Immature natural killer cell (primary cell): ENCODE data around the gene USP17L19. TPM values are rescaled to one million over a fixed set of nuclear protein-coding genes. Genes with fewer than 3 reads are reported as not detected.
"Not testable (repeated sequence)": the region's sequence is repeated elsewhere in the genome, so short reads cannot be mapped to it uniquely, and the experiment has no call there.

Source experiments
- DNase-seq, 3 donors: peaks; one replicate each; pipeline ENCODE4 v3.0.0; 2022; ENCODE audit warnings: mixed read lengths in 1 of 3
- H3K27ac Mint-ChIP-seq, 6 donors: one replicate each; pipeline ENCODE4 v1.8.0; 2020; ENCODE audit warnings: mixed read lengths in 6 of 6, mild to moderate bottlenecking in 5 of 6, inconsistent platforms in 4 of 6, moderate library complexity in 3 of 6
- H3K27me3 Mint-ChIP-seq, 3 donors: one replicate each; pipeline ENCODE4 v1.8.0; 2020 to 2021; ENCODE audit warnings: low read depth in 3 of 3, mild to moderate bottlenecking in 3 of 3, mixed read lengths in 3 of 3, moderate library complexity in 3 of 3, inconsistent platforms in 1 of 3
- H3K36me3 Mint-ChIP-seq, 3 donors: one replicate each; pipeline ENCODE4 v1.8.0; 2020; ENCODE audit warnings: mixed read lengths in 3 of 3, inconsistent platforms in 2 of 3, mild to moderate bottlenecking in 2 of 3
- H3K4me1 Mint-ChIP-seq, 2 donors: one replicate each; pipeline ENCODE4 v1.8.0; 2020; ENCODE audit warnings: inconsistent platforms in 2 of 2, mild to moderate bottlenecking in 2 of 2, mixed read lengths in 2 of 2, moderate library complexity in 1 of 2
- H3K4me3 Mint-ChIP-seq, 5 donors: one replicate each; pipeline ENCODE4 v1.8.0; 2020; ENCODE audit warnings: mild to moderate bottlenecking in 5 of 5, mixed read lengths in 5 of 5, inconsistent platforms in 3 of 5, moderate library complexity in 3 of 5
- H3K9me3 Mint-ChIP-seq, 6 donors: one replicate each; pipeline ENCODE4 v1.8.0; 2020; ENCODE audit warnings: mild to moderate bottlenecking in 6 of 6, mixed read lengths in 6 of 6, inconsistent platforms in 4 of 6, moderate library complexity in 3 of 6
- polyA plus RNA-seq, 3 donors: library from polyadenylated mRNA; unstranded; fragments of 300-500 nt; fragmentation: Illumina TruSeq; gene quantifications; one replicate each; pipeline ENCODE4 v1.2.3, GENCODE V29; 2021

USP17L19 gene
- polyA plus RNA-seq: not detected

- not testable (repeated sequence) for H3K9me3 Mint-ChIP-seq, H3K4me1 Mint-ChIP-seq, H3K36me3 Mint-ChIP-seq, H3K27me3 Mint-ChIP-seq, H3K27ac Mint-ChIP-seq, H3K4me3 Mint-ChIP-seq, DNase-seq
Measured at GRCh38 chr4:9253078-9253477, at the start of gene USP17L19. Gene USP17L19, plus strand, starts transcription at chr4:9253378. Its CDS starts 0 bp downstream, at chr4:9253378.

- not testable (repeated sequence) for H3K9me3 Mint-ChIP-seq, H3K27me3 Mint-ChIP-seq, H3K36me3 Mint-ChIP-seq, H3K4me3 Mint-ChIP-seq, DNase-seq, H3K27ac Mint-ChIP-seq, H3K4me1 Mint-ChIP-seq
Measured at GRCh38 chr4:9210357-9210756, 42.8 kb upstream of the USP17L19 start, which contains the start of gene USP17L10. Gene USP17L10, plus strand, starts transcription at chr4:9210657. Its CDS starts 0 bp downstream, at chr4:9210657.

- H3K27ac Mint-ChIP-seq, DNase-seq, H3K9me3 Mint-ChIP-seq, H3K27me3 Mint-ChIP-seq, H3K36me3 Mint-ChIP-seq, H3K4me1 Mint-ChIP-seq, H3K4me3 Mint-ChIP-seq: not testable (repeated sequence)
Measured at GRCh38 chr4:9214701-9215100, 38.5 kb upstream of the USP17L19 start.

GRCh38 chr4:9215105-9215504, 38.1 kb upstream of the USP17L19 start, which contains the start of gene USP17L11:
Gene USP17L11, plus strand, starts transcription at chr4:9215405. Its CDS starts 0 bp downstream, at chr4:9215405.
- DNase-seq, H3K4me3 Mint-ChIP-seq, H3K27me3 Mint-ChIP-seq, H3K36me3 Mint-ChIP-seq, H3K9me3 Mint-ChIP-seq, H3K27ac Mint-ChIP-seq, H3K4me1 Mint-ChIP-seq: not testable (repeated sequence)

- DNase-seq, H3K9me3 Mint-ChIP-seq, H3K27ac Mint-ChIP-seq, H3K27me3 Mint-ChIP-seq, H3K36me3 Mint-ChIP-seq, H3K4me3 Mint-ChIP-seq, H3K4me1 Mint-ChIP-seq: not testable (repeated sequence)
Measured at GRCh38 chr4:9219852-9220251, 33.3 kb upstream of the USP17L19 start, which contains the start of gene USP17L12. Gene USP17L12, plus strand, starts transcription at chr4:9220152. Its CDS starts 0 bp downstream, at chr4:9220152.

GRCh38 chr4:9224596-9224995, 28.6 kb upstream of the USP17L19 start, which contains the start of gene USP17L13:
Gene USP17L13, plus strand, starts transcription at chr4:9224896. Its CDS starts 0 bp downstream, at chr4:9224896.
- H3K4me3 Mint-ChIP-seq, DNase-seq, H3K9me3 Mint-ChIP-seq, H3K36me3 Mint-ChIP-seq, H3K27me3 Mint-ChIP-seq, H3K4me1 Mint-ChIP-seq, H3K27ac Mint-ChIP-seq: not testable (repeated sequence)

- not testable (repeated sequence) for H3K27me3 Mint-ChIP-seq, DNase-seq, H3K4me3 Mint-ChIP-seq, H3K4me1 Mint-ChIP-seq, H3K27ac Mint-ChIP-seq, H3K36me3 Mint-ChIP-seq, H3K9me3 Mint-ChIP-seq
Measured at GRCh38 chr4:9230249-9230648, 22.9 kb upstream of the USP17L19 start.

GRCh38 chr4:9234085-9234484, 19.1 kb upstream of the USP17L19 start, which contains the start of gene USP17L15:
Gene USP17L15, plus strand, starts transcription at chr4:9234385. Its CDS starts 0 bp downstream, at chr4:9234385.
- H3K36me3 Mint-ChIP-seq, H3K4me3 Mint-ChIP-seq, H3K27ac Mint-ChIP-seq, H3K9me3 Mint-ChIP-seq, H3K27me3 Mint-ChIP-seq, DNase-seq, H3K4me1 Mint-ChIP-seq: not testable (repeated sequence)

GRCh38 chr4:9238461-9238860, 14.7 kb upstream of the USP17L19 start:
- not testable (repeated sequence) for H3K4me1 Mint-ChIP-seq, DNase-seq, H3K27ac Mint-ChIP-seq, H3K27me3 Mint-ChIP-seq, H3K4me3 Mint-ChIP-seq, H3K9me3 Mint-ChIP-seq, H3K36me3 Mint-ChIP-seq

GRCh38 chr4:9243579-9243978, 9.6 kb upstream of the USP17L19 start, which contains the start of gene USP17L17:
Gene USP17L17, plus strand, starts transcription at chr4:9243879. Its CDS starts 0 bp downstream, at chr4:9243879.
- DNase-seq, H3K27ac Mint-ChIP-seq, H3K4me1 Mint-ChIP-seq, H3K36me3 Mint-ChIP-seq, H3K27me3 Mint-ChIP-seq, H3K4me3 Mint-ChIP-seq, H3K9me3 Mint-ChIP-seq: not testable (repeated sequence)

GRCh38 chr4:9247953-9248680, 5.1 kb upstream of the USP17L19 start, which contains the start of gene USP17L18:
Gene USP17L18, plus strand, starts transcription at chr4:9248630. Its CDS starts 0 bp downstream, at chr4:9248630.
- DNase-seq, H3K4me3 Mint-ChIP-seq, H3K27me3 Mint-ChIP-seq, H3K9me3 Mint-ChIP-seq, H3K4me1 Mint-ChIP-seq, H3K36me3 Mint-ChIP-seq, H3K27ac Mint-ChIP-seq: not testable (repeated sequence)

- not testable (repeated sequence) for H3K4me1 Mint-ChIP-seq, H3K9me3 Mint-ChIP-seq, H3K36me3 Mint-ChIP-seq, H3K27me3 Mint-ChIP-seq, H3K27ac Mint-ChIP-seq, H3K4me3 Mint-ChIP-seq, DNase-seq
Measured at GRCh38 chr4:9257824-9258223, 4.6 kb downstream of the USP17L19 start, which contains the start of gene USP17L20. Gene USP17L20, plus strand, starts transcription at chr4:9258124. Its CDS starts 0 bp downstream, at chr4:9258124.

GRCh38 chr4:9262572-9262971, 9.4 kb downstream of the USP17L19 start, which contains the start of gene USP17L21:
Gene USP17L21, plus strand, starts transcription at chr4:9262872. Its CDS starts 0 bp downstream, at chr4:9262872.
- not testable (repeated sequence) for DNase-seq, H3K4me3 Mint-ChIP-seq, H3K27ac Mint-ChIP-seq, H3K4me1 Mint-ChIP-seq, H3K9me3 Mint-ChIP-seq, H3K27me3 Mint-ChIP-seq, H3K36me3 Mint-ChIP-seq

GRCh38 chr4:9267319-9267718, 14.1 kb downstream of the USP17L19 start, which contains the start of gene USP17L22:
Gene USP17L22, plus strand, starts transcription at chr4:9267619. Its CDS starts 0 bp downstream, at chr4:9267619.
- not testable (repeated sequence) for H3K4me1 Mint-ChIP-seq, H3K36me3 Mint-ChIP-seq, H3K4me3 Mint-ChIP-seq, H3K9me3 Mint-ChIP-seq, H3K27ac Mint-ChIP-seq, H3K27me3 Mint-ChIP-seq, DNase-seq
